ENCODE data around the gene BOC. TPM values are rescaled to one million over a fixed set of nuclear protein-coding genes. Genes with fewer than 3 reads are reported as not detected.

BOC gene
- total and polyA plus RNA-seq, 8 donors: 4.9 to 19.5 (median 9.9) TPM

- ATAC-seq: peak; percentile 56 to 75 (median 68)
- no peak for FAIRE-seq
- WGBS, 2 donors: 68 to 72% methylated on average over 20 of the region's 20 CpGs
- Histone ChIP-seq H3K4me1 (peaks cover 22 to 58% (median 43%) of the 10 kb centered on the region in 3 donors), H3K9me3 (no peaks in the 10 kb centered on the region), H3K36me3 (no peaks in the 10 kb centered on the region), H3K27me3 (no peaks in the 10 kb centered on the region), H3K4me3 (no peak overlapping the region), H3K27ac (peak overlapping the region; percentile 36 to 78 (median 73))
- DNase-seq: peak in 4 of 6 donors; percentile 29 to 81 (median 60)
- intact Hi-C loops (cut with DNase I): loop anchor here in 1 of 3 donors (5.0 kb wide), 1 partner anchor 227 kb away; no protein-coding TSS in a partner anchor
- TF ChIP-seq CTCF (IDR thresholded peaks at IDR 0.05): no peak
These were observed 63.3 kb downstream of the BOC start for GRCh38 chr3:113274425-113275257.

GRCh38 chr3:113275258-113275556 lies 63.9 kb downstream of the BOC start:
- ATAC-seq: peak; percentile 53 to 82 (median 74)
- intact Hi-C loops (cut with DNase I): loop anchor here in 1 of 3 donors (5.0 kb wide), 1 partner anchor 228 kb away; no protein-coding TSS in a partner anchor
- Histone ChIP-seq H3K4me3 (no peak overlapping the region), H3K27ac (peak overlapping the region; percentile 36 to 78 (median 73)), H3K27me3 (no peaks in the 10 kb centered on the region), H3K36me3 (no peaks in the 10 kb centered on the region), H3K4me1 (peaks cover 22 to 58% (median 40%) of the 10 kb centered on the region in 3 donors), H3K9me3 (no peaks in the 10 kb centered on the region)
- TF ChIP-seq CTCF (IDR thresholded peaks at IDR 0.05): no peak
- 28 to 46% methylated on average over 6 of the region's 6 CpGs for WGBS, 2 donors
- peak in 4 of 6 donors; percentile 72 to 82 (median 78) for DNase-seq
- FAIRE-seq: no peak

GRCh38 chr3:113275583-113275928 lies 64.2 kb downstream of the BOC start:
- H3K27ac ChIP-seq: peak overlapping the region; percentile 36 to 78 (median 73)
- 73 to 86% methylated on average over 2 of the region's 2 CpGs for WGBS, 2 donors
- H3K27me3 ChIP-seq: no peaks in the 10 kb centered on the region
- H3K36me3 ChIP-seq: no peaks in the 10 kb centered on the region
- H3K4me3 ChIP-seq: no peak overlapping the region
- FAIRE-seq (no peak), ATAC-seq (peak in 3 of 4 donors; percentile 8 to 37 (median 15)), DNase-seq (no peak)
- TF ChIP-seq CTCF (IDR thresholded peaks at IDR 0.05): no peak
- H3K4me1 ChIP-seq: peaks cover 22 to 58% (median 40%) of the 10 kb centered on the region in 3 donors
- no peaks in the 10 kb centered on the region for H3K9me3 ChIP-seq
- intact Hi-C loops (cut with DNase I): loop anchor here in 1 of 3 donors (5.0 kb wide), 1 partner anchor 228 kb away; no protein-coding TSS in a partner anchor

DNA sequence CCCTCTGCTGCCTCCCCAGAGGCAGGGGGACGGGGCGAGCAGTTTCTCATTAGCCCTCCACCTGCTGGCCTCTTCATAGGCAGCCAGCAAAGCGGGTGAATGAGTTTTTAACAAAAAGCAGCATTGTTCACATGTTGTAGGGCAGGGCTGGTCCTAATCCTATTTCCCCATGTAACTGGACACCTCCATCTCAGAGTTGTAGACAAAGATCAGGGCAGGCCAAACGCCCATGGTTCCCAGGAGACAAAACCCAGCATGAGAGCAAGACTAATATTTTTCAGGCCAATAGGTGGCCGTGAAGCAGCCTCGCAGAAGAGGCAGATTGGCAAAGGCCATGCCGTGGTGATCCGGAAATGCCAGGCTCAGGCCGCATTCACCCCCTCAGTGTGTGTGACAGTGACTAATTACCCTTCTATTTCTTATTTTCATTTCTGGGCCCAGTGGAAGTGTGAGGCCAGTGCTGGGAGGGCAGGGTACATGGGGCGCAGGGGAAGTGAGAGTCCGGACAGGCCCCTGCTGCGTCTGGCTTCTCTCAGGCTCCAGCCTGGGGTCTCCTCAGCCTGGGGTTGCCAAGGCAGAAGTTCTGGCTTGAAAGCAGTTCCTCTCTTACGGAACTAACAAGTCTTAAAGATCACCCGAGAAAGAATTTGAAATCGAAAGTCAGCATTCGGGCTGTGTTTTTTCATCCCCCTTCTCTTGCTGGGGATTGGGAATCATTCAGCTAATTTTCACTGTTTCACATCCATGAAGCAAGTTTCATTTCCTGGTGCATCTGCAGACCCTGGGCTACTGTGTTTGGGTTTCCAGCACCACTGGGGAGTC lies 64.8 kb downstream of the BOC start:
- DNase-seq (peak in 2 of 6 donors; percentile 32 to 46), ATAC-seq (peak; percentile 24 to 60 (median 46)), FAIRE-seq (no peak)
- Histone ChIP-seq H3K27me3 (no peaks in the 10 kb centered on the region), H3K27ac (peak overlapping the region; percentile 36 to 78 (median 73)), H3K36me3 (no peaks in the 10 kb centered on the region), H3K9me3 (no peaks in the 10 kb centered on the region), H3K4me3 (no peak overlapping the region), H3K4me1 (peaks cover 22 to 52% (median 38%) of the 10 kb centered on the region in 3 donors)
- 50 to 56% methylated on average over 16 of the region's 16 CpGs for WGBS, 2 donors
- intact Hi-C loops (cut with DNase I): loop anchor here in 1 of 3 donors (5.0 kb wide), 1 partner anchor 229 kb away; no protein-coding TSS in a partner anchor
- no peak for TF ChIP-seq CTCF (IDR thresholded peaks at IDR 0.05)
